Measurements from ENCODE around the gene ODF4.

- TF ChIP-seq EZH2 (IDR thresholded peaks at IDR 0.05; ENCODE audit: low read depth) (no peak), CTCF (conservative IDR thresholded peaks at IDR 0.05) (no peak)
Observed at GRCh38 chr17:8360751-8361150, 21.1 kb downstream of the ODF4 start.

All from PC-9 (cell line).